HCT116 (cell line): ENCODE data around the gene PEX26.

Experiments
- CTCF ChIP-seq, 3 experiments: fragments of 200-600 bp in 1 of 3; sonication (generic) in 1 of 3; IDR thresholded peaks in 2 of 3; conservative IDR thresholded peaks in 1 of 3; 2 replicates each; pipeline ENCODE4 v1.5.1; 2012 to 2017; ENCODE audit warnings: low read depth in 2 of 3, low read length in 2 of 3, antibody characterized with exemption in 1 of 3, borderline replicate concordance in 1 of 3, control low read depth in 1 of 3, mild to moderate bottlenecking in 1 of 3, mixed read lengths in 1 of 3, mixed run types in 1 of 3, moderate library complexity in 1 of 3; ENCODE audit not compliant: insufficient read depth in 1 of 3
- EZH2phosphoT487 ChIP-seq: fragments of 200-600 bp; IDR thresholded peaks from 2 replicates; pipeline ENCODE4 v1.6.1; 2018; ENCODE audit warnings: antibody characterized with exemption, borderline replicate concordance
- JUND ChIP-seq: IDR thresholded peaks from 2 replicates; pipeline ENCODE4 v1.6.1; 2012
- MAX ChIP-seq: IDR thresholded peaks from 2 replicates; pipeline ENCODE4 v1.6.1; 2012
- POLR2A ChIP-seq: IDR thresholded peaks from 2 replicates; pipeline ENCODE4 v1.7.0; 2011; ENCODE audit warnings: borderline replicate concordance; ENCODE audit not compliant: insufficient read depth, insufficient read length; ENCODE audit errors: extremely low read depth
- POLR2AphosphoS5 ChIP-seq: IDR thresholded peaks from 2 replicates; pipeline ENCODE4 v1.6.1; 2011; ENCODE audit warnings: mild to moderate bottlenecking, low read depth, low read length, moderate library complexity
- RAD21 ChIP-seq: IDR thresholded peaks from 2 replicates; pipeline ENCODE4 v1.6.1; 2012; ENCODE audit warnings: low read depth, mild to moderate bottlenecking
- SP1 ChIP-seq: IDR thresholded peaks from 2 replicates; pipeline ENCODE4 v1.6.1; 2012; ENCODE audit warnings: low read depth

GRCh38 chr22:18126606-18127005, 48.8 kb downstream of the PEX26 start:
- TF ChIP-seq CTCF (IDR thresholded peaks at IDR 0.05 in 2 of 3, conservative IDR thresholded peaks at IDR 0.05 in 1 of 3; ENCODE audit: borderline replicate concordance in 1 of 3, insufficient read depth in 1 of 3, low read depth in 2 of 3, low read length in 2 of 3), result no peak
- no peak for TF ChIP-seq JUND
- no peak for TF ChIP-seq MAX
- no peak for TF ChIP-seq POLR2AphosphoS5
- TF ChIP-seq POLR2A, result no peak
- no peak for TF ChIP-seq EZH2phosphoT487
- TF ChIP-seq RAD21, result no peak
- no peak for TF ChIP-seq SP1
